GM18519 (cell line): ENCODE data around the gene RRM1.

Experiments used
- ATAC-seq: cut with Tn5 transposase; IDR thresholded peaks from one replicate; pipeline ENCODE4 v1.9.1; 2021; ENCODE audit warnings: mild to moderate bottlenecking, moderate library complexity; ENCODE audit not compliant: unreplicated experiment, low FRiP score

The RRM1 gene

GRCh38 chr11:4183410-4184057 is 88.9 kb downstream of the RRM1 start:
- no peak for ATAC-seq

DNA sequence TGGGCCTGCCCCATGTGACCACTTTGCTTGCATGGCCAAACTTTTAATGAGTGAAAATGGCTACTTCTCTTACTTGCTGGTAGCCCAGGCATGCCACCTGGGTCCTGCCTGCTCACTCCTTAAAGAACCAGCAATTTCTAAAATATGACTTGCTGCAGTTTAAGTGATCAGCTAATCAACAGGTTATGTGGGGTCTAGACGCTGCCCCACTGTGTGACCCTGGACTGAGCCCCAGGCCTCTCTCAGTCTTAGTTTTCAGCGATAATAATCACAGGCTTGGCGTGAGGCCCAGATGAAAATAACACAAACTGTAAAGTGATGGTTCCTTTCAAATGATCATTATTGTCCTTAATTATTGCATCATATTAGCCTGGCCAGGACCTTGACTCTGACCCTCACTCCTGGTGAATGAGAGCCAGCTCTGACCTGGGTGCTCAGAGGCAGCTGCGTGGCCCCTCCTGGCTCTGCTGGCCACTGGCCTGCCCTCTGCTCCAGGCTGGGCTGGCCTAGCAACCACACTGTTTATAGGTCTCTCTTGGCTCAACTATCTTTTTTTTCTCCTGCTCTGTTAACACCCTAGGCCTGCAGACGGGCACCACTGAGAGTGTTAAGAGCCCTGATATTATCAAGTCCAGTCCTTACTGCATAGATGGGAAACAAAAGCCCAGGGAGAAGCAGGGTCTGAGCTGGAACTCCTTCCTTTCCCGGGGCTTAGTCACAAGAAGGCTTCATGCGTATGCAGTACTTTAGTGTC is 89.7 kb downstream of the RRM1 start:
- no peak for ATAC-seq

- ATAC-seq = no peak
Observed at GRCh38 chr11:4185561-4185960, 91.0 kb downstream of the RRM1 start.

DNA sequence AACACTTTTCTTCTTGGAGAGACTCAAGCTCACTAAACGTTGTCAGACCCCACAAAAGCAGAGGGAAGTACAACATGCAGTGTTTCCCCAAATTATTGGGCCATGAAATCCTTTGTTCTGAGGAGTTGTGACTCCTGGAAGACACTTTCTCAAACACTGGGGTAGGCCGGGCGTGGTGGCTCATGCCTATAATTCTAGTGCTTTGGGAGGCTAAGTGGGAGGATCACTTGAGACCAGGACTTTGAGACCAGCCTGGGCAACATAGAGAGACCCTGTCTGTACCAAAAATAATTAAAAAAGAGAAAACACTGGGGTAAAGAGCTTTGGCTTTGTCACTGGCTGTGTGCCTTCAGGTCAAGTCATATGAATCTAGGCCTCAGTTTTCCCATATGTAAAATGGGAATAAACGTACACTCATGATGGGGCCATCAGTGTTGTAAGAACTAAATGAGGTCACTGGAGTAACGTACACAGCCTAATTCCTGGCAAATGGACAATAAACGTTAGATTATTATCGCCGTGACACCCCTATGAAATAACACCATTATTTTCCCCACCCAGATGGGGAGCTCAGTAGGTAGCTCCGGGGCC is 92.0 kb downstream of the RRM1 start:
- ATAC-seq = no peak

DNA sequence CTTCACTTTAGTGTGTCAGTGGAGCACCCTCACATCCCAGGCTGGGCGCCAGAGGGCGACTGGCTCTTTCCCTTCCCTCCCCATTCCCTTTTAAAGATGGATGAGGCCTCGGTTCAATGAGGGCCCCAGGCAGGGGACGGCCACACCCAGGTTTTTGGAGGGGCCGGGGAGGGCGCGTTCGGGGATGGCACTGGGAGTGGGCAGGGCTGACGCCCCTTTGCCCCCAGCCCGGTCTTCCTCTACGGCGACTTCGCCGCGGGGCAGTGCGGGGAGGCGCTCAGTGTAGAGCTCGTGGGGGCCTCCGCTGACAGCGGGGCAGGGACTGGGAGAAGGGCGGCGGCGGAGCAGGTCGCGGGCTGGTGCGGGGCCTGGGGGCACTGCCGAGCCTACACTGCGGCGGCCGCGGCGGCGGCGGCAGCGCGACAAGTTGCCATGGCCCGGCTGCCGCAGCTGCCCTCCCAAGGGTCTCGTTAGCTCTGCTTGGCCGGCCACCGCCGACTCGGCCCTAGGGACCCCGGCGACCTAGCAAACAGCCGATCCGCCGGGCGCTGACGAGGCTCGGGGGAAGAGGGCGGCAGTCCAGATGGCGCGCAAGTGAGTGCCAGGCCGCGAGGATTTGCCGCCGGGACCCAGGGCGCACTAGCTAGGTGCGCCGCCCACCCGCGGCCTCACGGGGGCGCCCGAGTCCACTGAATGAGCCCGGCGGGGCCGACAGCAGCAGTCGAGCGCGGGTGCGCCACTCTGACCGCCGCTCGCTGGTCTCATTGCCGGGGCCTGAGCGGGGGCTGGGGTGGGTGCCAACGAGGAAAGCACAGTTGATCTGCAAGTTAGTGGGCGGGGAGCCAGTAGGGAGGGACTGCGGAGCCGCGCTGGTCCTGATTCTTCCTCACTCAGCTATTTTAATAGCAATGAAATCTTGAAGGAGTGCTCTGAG is 92.7 kb downstream of the RRM1 start:
- ATAC-seq = peak; percentile 92
